HepG2 (cell line): ENCODE measurements around the gene NDUFS2. TPM values are rescaled to one million over a fixed set of nuclear protein-coding genes. Genes with fewer than 3 reads are reported as not detected.

Source experiments
- ATAC-seq: fragments of 200-7000 bp; cut with Tn5 transposase; 3 replicates; pipeline ENCODE4 v1.9.1; 2020; ENCODE audit warnings: mild to moderate bottlenecking, moderate library complexity
- BruUV-seq: library from RNA; stranded (reverse); fragments of 400-500 nt; replicated peaks from 2 replicates; lab custom pipeline; 2021; lab: Mats Ljungman, UMichigan
- CTCF ChIA-PET: fragments of 300-600 bp; formaldehyde crosslinking; extraction: SDS; loops from one replicate; lab custom pipeline; 2021; ENCODE audit warnings: low total read pairs, inconsistent platforms, low intra/inter-chr PET ratio; lab: Yijun Ruan, JAX
- POLR2A ChIA-PET: fragments of 350-600 bp; sonication (Branson Sonifier 250); formaldehyde crosslinking; loops from one replicate; lab custom pipeline; 2020; ENCODE audit warnings: antibody characterized with exemption, inconsistent platforms; lab: Yijun Ruan, JAX
- DNase-seq: peaks from one replicate; pipeline ENCODE4 v3.0.0-alpha.2; 2015; ENCODE audit warnings: low spot score
- FAIRE-seq: peaks from 3 replicates; lab custom pipeline; 2011; peaks lifted over from hg19 to GRCh38; lab: Jason Lieb, UNC
- H2AFZ ChIP-seq: one replicate; pipeline ENCODE4 v1.6.1; 2011; ENCODE audit warnings: low read length, inconsistent platforms
- H3K27ac ChIP-seq: fragments of 300-600 bp; 3 replicates; pipeline ENCODE4 v1.8.0; 2011; ENCODE audit warnings: mixed run types, mild to moderate bottlenecking, mixed read lengths, low read length, inconsistent platforms; ENCODE audit not compliant: insufficient read depth; ENCODE audit errors: extremely low read length
- H3K27me3 ChIP-seq, 2 experiments: fragments of 200-600 bp in 1 of 2; 2 replicates in 1 of 2; 3 replicates in 1 of 2; pipeline versions ENCODE4 v1.6.0 to v1.8.0; 2011; ENCODE audit warnings: low read length in 2 of 2, mild to moderate bottlenecking in 2 of 2, moderate library complexity in 2 of 2, inconsistent platforms in 1 of 2; ENCODE audit not compliant: insufficient read depth in 2 of 2, control insufficient read depth in 1 of 2
- H3K36me3 ChIP-seq, 2 experiments: fragments of 200-600 bp in 1 of 2; replicated peaks in 1 of 2; 2 replicates in 1 of 2; 3 replicates in 1 of 2; pipeline versions ENCODE4 v1.5.1 to v1.8.0; 2011; ENCODE audit warnings: low read length in 2 of 2, inconsistent platforms in 1 of 2; ENCODE audit not compliant: insufficient read depth in 2 of 2, control insufficient read depth in 1 of 2
- H3K4me1 ChIP-seq: 2 replicates; pipeline ENCODE4 v1.5.1; 2012; ENCODE audit warnings: low read length, inconsistent platforms; ENCODE audit not compliant: insufficient read depth
- H3K4me2 ChIP-seq: 2 replicates; pipeline ENCODE4 v1.6.0; 2011; ENCODE audit warnings: low read depth, low read length, inconsistent platforms
- H3K4me3 ChIP-seq, 3 experiments: fragments of 200-600 bp in 1 of 3; sonication (generic), shearing (Covaris generic) in 1 of 3; replicated peaks in 1 of 3; 2 replicates each; pipeline ENCODE4 v1.5.1; 2011 to 2016; ENCODE audit warnings: low read length in 3 of 3, inconsistent platforms in 2 of 3, low read depth in 2 of 3, mild to moderate bottlenecking in 2 of 3, control low read depth in 1 of 3, mixed read lengths in 1 of 3; ENCODE audit not compliant: insufficient read depth in 1 of 3
- H3K79me2 ChIP-seq: one replicate; pipeline ENCODE4 v1.6.1; 2011; ENCODE audit warnings: low read length, inconsistent platforms; ENCODE audit not compliant: insufficient read depth
- H3K9ac ChIP-seq: 2 replicates; pipeline ENCODE4 v1.6.0; 2011; ENCODE audit warnings: mild to moderate bottlenecking, low read depth, low read length, inconsistent platforms; ENCODE audit not compliant: insufficient read depth
- H3K9me3 ChIP-seq: 2 replicates; pipeline ENCODE4 v1.5.1; 2012; ENCODE audit warnings: mild to moderate bottlenecking, low read length
- H4K20me1 ChIP-seq: 2 replicates; pipeline ENCODE4 v1.6.0; 2011; ENCODE audit warnings: inconsistent platforms, mild to moderate bottlenecking, low read length, moderate library complexity; ENCODE audit not compliant: insufficient read depth
- CBFB ChIP-seq: sonication (generic); formaldehyde crosslinking; IDR thresholded peaks from 2 replicates; pipeline ENCODE4 v1.4.0; 2020; ENCODE audit warnings: missing genetic modification reagents
- NCOA1 ChIP-seq: sonication (generic); formaldehyde crosslinking; IDR thresholded peaks from 2 replicates; pipeline ENCODE4 v1.9.0; 2021; ENCODE audit warnings: missing genetic modification reagents
- TAF15 ChIP-seq: fragments of 200-400 bp; formaldehyde crosslinking; IDR thresholded peaks from one replicate; pipeline ENCODE4 v1.6.1; 2018; ENCODE audit warnings: mild to moderate bottlenecking, low read depth, low read length; ENCODE audit not compliant: poor library complexity, severe bottlenecking
- THYN1 ChIP-seq: sonication (generic); formaldehyde crosslinking; IDR thresholded peaks from 2 replicates; pipeline ENCODE4 v1.8.1; 2023; ENCODE audit warnings: low read depth, mild to moderate bottlenecking, moderate library complexity, missing genetic modification reagents, borderline replicate concordance
- ZBTB7A ChIP-seq: sonication (generic); formaldehyde crosslinking; IDR thresholded peaks from 2 replicates; pipeline ENCODE4 v1.8.0; 2022; ENCODE audit warnings: mild to moderate bottlenecking, missing genetic modification reagents
- whole genome bisulfite sequencing: methylation state at CpG from one replicate; pipeline ENCODE4 v1.1.6; 2017; ENCODE audit warnings: low lambda C conversion rate; 5-methylcytosine and 5-hydroxymethylcytosine counted together
- in situ Hi-C: cut with HindIII; loops from 2 replicates; pipeline ENCODE4 v1.10.0; 2017; ENCODE audit warnings: low pct_unique_long_range_greater_than_20kb; ENCODE audit not compliant: extremely low pct_ligation_motif_present
- intact Hi-C: fragments of 100-400 bp; cut with micrococcal nuclease; formaldehyde crosslinking; loops from one replicate; pipeline ENCODE4 v1.10.0; 2022; ENCODE audit not compliant: unreplicated experiment
- polyA plus RNA-seq, 8 experiments: library from polyadenylated mRNA; depleted of rRNA in 3 of 8; stranded (reverse) in 7 of 8; unstranded in 1 of 8; fragments of >200 nt; fragmentation: Illumina TruSeq in 4 of 8; extraction: Trizol in 4 of 8; gene quantifications; 2 replicates each; pipeline versions ENCODE4 v1.2.1 to v1.2.3, GENCODE V29; 2011 to 2016; ENCODE audit warnings: low read depth in 4 of 8, missing spikeins in 1 of 8, mixed read lengths in 1 of 8; ENCODE audit not compliant: insufficient read depth in 1 of 8
- total RNA-seq, 5 experiments: library from RNA; depleted of rRNA; stranded (reverse); fragments of >200 nt; fragmentation: Illumina TruSeq; extraction: Trizol; gene quantifications; 2 replicates each; pipeline ENCODE4 v1.2.3, GENCODE V29; 2016; ENCODE audit warnings: low read depth in 1 of 5
- TF ChIP-seq, protein P1 (sequence below): sonication (generic); formaldehyde crosslinking; IDR thresholded peaks from 2 replicates; pipeline ENCODE4 v1.5.0; 2020; ENCODE audit warnings: mild to moderate bottlenecking, missing genetic modification reagents, borderline replicate concordance

Gene NDUFS2
- total and polyA plus RNA-seq, 2 of the 13 experiments (the other 11 are each of a cell fraction or from before 2014, with no cell fraction given) = 89.9 to 118 TPM

DNA sequence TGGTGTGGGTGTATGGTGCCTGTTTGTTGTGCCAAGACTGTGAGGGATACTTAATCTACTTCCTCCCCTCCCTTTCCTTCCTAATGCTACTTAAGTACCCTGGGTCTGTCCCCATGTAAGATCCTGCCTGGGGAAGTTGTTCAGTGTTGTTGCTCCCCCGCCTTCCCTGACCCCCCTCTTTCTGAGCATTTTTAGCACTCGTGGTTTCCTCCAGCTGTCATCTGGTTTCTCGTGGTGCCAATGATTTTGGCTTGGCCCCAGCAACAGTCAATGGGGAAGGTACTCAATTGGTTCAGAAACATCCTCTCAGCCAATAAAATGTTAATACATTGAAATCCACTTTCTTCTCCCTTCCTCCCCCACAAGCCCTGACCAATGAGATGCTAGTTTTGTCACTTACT is 16.9 kb upstream of the NDUFS2 start:
- no peak overlapping the region for H3K27ac ChIP-seq
- BruUV-seq = no TSS peak
- no peak for FAIRE-seq
- no peaks in the 10 kb centered on the region for H4K20me1 ChIP-seq
- no peak for TF ChIP-seq NCOA1 (CRISPR knock-in tag)
- TF ChIP-seq THYN1 (CRISPR knock-in tag) = no peak
- TF ChIP-seq, protein P1, sequence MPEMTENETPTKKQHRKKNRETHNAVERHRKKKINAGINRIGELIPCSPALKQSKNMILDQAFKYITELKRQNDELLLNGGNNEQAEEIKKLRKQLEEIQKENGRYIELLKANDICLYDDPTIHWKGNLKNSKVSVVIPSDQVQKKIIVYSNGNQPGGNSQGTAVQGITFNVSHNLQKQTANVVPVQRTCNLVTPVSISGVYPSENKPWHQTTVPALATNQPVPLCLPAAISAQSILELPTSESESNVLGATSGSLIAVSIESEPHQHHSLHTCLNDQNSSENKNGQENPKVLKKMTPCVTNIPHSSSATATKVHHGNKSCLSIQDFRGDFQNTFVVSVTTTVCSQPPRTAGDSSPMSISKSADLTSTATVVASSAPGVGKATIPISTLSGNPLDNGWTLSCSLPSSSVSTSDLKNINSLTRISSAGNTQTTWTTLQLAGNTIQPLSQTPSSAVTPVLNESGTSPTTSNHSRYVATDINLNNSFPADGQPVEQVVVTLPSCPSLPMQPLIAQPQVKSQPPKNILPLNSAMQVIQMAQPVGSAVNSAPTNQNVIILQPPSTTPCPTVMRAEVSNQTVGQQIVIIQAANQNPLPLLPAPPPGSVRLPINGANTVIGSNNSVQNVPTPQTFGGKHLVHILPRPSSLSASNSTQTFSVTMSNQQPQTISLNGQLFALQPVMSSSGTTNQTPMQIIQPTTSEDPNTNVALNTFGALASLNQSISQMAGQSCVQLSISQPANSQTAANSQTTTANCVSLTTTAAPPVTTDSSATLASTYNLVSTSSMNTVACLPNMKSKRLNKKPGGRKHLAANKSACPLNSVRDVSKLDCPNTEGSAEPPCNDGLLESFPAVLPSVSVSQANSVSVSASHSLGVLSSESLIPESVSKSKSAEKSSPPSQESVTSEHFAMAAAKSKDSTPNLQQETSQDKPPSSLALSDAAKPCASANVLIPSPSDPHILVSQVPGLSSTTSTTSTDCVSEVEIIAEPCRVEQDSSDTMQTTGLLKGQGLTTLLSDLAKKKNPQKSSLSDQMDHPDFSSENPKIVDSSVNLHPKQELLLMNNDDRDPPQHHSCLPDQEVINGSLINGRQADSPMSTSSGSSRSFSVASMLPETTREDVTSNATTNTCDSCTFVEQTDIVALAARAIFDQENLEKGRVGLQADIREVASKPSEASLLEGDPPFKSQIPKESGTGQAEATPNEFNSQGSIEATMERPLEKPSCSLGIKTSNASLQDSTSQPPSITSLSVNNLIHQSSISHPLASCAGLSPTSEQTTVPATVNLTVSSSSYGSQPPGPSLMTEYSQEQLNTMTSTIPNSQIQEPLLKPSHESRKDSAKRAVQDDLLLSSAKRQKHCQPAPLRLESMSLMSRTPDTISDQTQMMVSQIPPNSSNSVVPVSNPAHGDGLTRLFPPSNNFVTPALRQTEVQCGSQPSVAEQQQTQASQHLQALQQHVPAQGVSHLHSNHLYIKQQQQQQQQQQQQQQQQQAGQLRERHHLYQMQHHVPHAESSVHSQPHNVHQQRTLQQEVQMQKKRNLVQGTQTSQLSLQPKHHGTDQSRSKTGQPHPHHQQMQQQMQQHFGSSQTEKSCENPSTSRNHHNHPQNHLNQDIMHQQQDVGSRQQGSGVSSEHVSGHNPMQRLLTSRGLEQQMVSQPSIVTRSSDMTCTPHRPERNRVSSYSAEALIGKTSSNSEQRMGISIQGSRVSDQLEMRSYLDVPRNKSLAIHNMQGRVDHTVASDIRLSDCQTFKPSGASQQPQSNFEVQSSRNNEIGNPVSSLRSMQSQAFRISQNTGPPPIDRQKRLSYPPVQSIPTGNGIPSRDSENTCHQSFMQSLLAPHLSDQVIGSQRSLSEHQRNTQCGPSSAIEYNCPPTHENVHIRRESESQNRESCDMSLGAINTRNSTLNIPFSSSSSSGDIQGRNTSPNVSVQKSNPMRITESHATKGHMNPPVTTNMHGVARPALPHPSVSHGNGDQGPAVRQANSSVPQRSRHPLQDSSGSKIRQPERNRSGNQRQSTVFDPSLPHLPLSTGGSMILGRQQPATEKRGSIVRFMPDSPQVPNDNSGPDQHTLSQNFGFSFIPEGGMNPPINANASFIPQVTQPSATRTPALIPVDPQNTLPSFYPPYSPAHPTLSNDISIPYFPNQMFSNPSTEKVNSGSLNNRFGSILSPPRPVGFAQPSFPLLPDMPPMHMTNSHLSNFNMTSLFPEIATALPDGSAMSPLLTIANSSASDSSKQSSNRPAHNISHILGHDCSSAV (CRISPR knock-in tag) = no peak
- TF ChIP-seq CBFB (CRISPR knock-in tag) = no peak
- no peak for TF ChIP-seq TAF15
- no peak for TF ChIP-seq ZBTB7A (CRISPR knock-in tag)
- TF ChIP-seq, all 625 proteins: peak for 0
- whole genome bisulfite sequencing = 22% methylated on average over 3 of the region's 3 CpGs
- H3K4me2 ChIP-seq = no peak overlapping the region
- H3K9me3 ChIP-seq = no peaks in the 10 kb centered on the region
- H2AFZ ChIP-seq = no peak overlapping the region
- H3K4me3 ChIP-seq = no peak overlapping the region
- H3K36me3 ChIP-seq = no peaks in the 10 kb centered on the region
- H3K79me2 ChIP-seq = no peaks in the 10 kb centered on the region
- intact Hi-C loops = no loop called here
- in situ Hi-C loops = no loop called here
- peaks cover 9% of the 10 kb centered on the region for H3K4me1 ChIP-seq
- DNase-seq (no peak), ATAC-seq (no peak)
- POLR2A ChIA-PET = interaction anchor here (1.0 kb wide), 1 partner anchor 9 kb away, joined by 4 read pairs; no protein-coding TSS in a partner anchor
- CTCF ChIA-PET = no interaction called here
- no peak overlapping the region for H3K9ac ChIP-seq
- no peaks in the 10 kb centered on the region for H3K27me3 ChIP-seq
